Tibial artery (tissue), 4 donors: ENCODE data around the gene ESRRB.
"Not testable (repeated sequence)": the region's sequence is repeated elsewhere in the genome, so short reads cannot be mapped to it uniquely, and the experiment has no call there.

Experiments used
- DNase-seq, 2 donors: peaks; one replicate each; pipeline ENCODE4 v3.0.0-alpha.2; 2019
- H3K27ac ChIP-seq, 2 donors: fragments of 200-600 bp; sonication (generic) in 1 of 2; 1 replicate in 1 of 2; 2 replicates in 1 of 2; pipeline ENCODE4 v1.5.1; 2018 to 2019; ENCODE audit warnings: mild to moderate bottlenecking in 1 of 2
- H3K27me3 ChIP-seq, 2 donors: fragments of 200-600 bp; sonication (generic) in 1 of 2; one replicate each; pipeline versions ENCODE4 v1.5.1 to v1.6.0; 2016 to 2019
- H3K36me3 ChIP-seq, 3 donors: fragments of 200-600 bp; sonication (generic) in 2 of 3; one replicate each; pipeline ENCODE4 v1.5.1; 2016 to 2019; ENCODE audit warnings: mild to moderate bottlenecking in 2 of 3
- H3K4me1 ChIP-seq, 4 donors: fragments of 200-600 bp; sonication (generic) in 2 of 4; 1 replicate in 3 of 4; 2 replicates in 1 of 4; pipeline ENCODE4 v1.5.1; 2016 to 2019
- H3K4me3 ChIP-seq, 2 donors: fragments of 200-600 bp; sonication (generic) in 1 of 2; 1 replicate in 1 of 2; 2 replicates in 1 of 2; pipeline ENCODE4 v1.5.1; 2018 to 2019; ENCODE audit warnings: mild to moderate bottlenecking in 2 of 2
- H3K9me3 ChIP-seq, 3 donors: fragments of 200-600 bp; sonication (generic) in 1 of 3; one replicate each; pipeline ENCODE4 v1.5.1; 2016 to 2019
- CTCF ChIP-seq, 2 experiments: fragments of 200-600 bp in 1 of 2; fragments of 450-650 bp in 1 of 2; IDR thresholded peaks; one replicate each; pipeline ENCODE4 v1.5.1; 2017 to 2019; ENCODE audit warnings: antibody characterized with exemption in 2 of 2, mild to moderate bottlenecking in 1 of 2, moderate library complexity in 1 of 2
- intact Hi-C: fragments of 100-400 bp; cut with DNase I; formaldehyde crosslinking; loops from one replicate; pipeline ENCODE4 v1.15.0; 2023; ENCODE audit warnings: low total_unique reads

ESRRB gene

DNA sequence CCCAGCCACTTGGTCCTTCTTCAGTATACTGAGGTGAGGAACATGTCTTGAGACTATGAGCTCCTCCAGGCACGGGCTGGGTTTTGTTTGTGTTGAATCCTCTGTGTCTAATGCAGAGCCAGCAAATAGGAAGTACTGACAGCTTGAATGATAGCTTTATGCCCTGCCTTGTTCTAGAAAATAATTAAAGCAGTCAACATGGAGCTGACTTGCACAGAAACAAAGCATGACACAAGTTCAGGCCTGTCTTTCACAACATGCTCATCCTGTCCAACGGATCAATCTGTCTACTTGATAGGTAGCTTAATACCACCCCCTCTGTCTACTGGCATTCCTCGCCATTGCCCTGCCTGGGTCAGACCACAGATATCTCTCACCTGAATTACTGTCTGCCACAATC, 140.9 kb downstream of the ESRRB start:
- H3K4me3 ChIP-seq, result no peak overlapping the region
- H3K9me3 ChIP-seq, result no peaks in the 10 kb centered on the region
- no peaks in the 10 kb centered on the region for H3K4me1 ChIP-seq
- no peak for TF ChIP-seq CTCF (IDR thresholded peaks at IDR 0.05)
- no peaks in the 10 kb centered on the region for H3K36me3 ChIP-seq
- DNase-seq, result no peak
- no peak overlapping the region for H3K27ac ChIP-seq
- peaks cover 0 to 13% of the 10 kb centered on the region in 2 donors for H3K27me3 ChIP-seq
- intact Hi-C loops, result no loop called here

- no peak for TF ChIP-seq CTCF (IDR thresholded peaks at IDR 0.05)
- H3K4me3 ChIP-seq, result no peak overlapping the region
- peaks cover 0 to 13% of the 10 kb centered on the region in 2 donors for H3K27me3 ChIP-seq
- no peaks in the 10 kb centered on the region for H3K9me3 ChIP-seq
- no peak overlapping the region for H3K27ac ChIP-seq
- H3K4me1 ChIP-seq, result no peaks in the 10 kb centered on the region
- no peak for DNase-seq
- intact Hi-C loops, result no loop called here
- no peaks in the 10 kb centered on the region for H3K36me3 ChIP-seq
Measured at GRCh38 chr14:76518366-76518765, 142.4 kb downstream of the ESRRB start.

DNA sequence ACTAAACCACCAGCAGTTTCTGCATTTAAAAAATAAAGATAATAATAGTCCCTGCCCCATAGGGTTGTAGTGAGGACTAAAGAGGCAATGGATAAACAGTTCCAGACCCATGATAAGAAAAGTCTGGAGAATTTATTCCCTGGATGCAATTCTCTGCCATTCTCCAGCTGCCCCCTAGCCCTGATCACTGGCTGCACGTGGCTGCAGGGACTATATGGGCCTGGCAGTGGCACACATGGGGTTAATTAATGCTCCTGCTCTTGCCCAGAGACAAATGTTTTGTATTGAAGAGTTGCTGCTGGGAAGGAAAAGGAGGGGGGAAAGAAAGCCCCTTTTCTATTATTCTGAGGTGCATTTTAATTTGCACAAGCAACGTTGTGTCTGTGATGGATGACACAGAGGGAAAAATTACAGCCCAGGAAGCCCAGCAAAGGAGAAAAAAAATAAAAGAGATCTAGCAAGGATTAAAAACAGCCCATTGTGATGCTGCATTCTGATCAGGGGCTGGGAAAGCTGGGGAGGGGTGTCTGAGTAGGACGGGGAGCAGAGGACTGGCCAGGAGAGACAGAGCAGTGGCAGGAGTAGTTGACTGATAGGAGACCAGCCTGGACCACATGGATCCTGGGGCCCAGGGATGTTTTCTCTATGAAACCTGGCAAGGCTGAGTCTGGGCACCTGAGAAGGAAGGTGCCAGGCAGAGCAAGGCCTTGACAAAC, 149.3 kb downstream of the ESRRB start:
- TF ChIP-seq CTCF (IDR thresholded peaks at IDR 0.05), result no peak
- intact Hi-C loops, result no loop called here
- DNase-seq, result no peak
- no peak overlapping the region for H3K27ac ChIP-seq
- H3K4me3 ChIP-seq, result no peak overlapping the region
- H3K27me3 ChIP-seq, result peaks cover 0 to 6% of the 10 kb centered on the region in 2 donors
- no peaks in the 10 kb centered on the region for H3K36me3 ChIP-seq
- no peaks in the 10 kb centered on the region for H3K4me1 ChIP-seq
- H3K9me3 ChIP-seq, result no peaks in the 10 kb centered on the region

DNA sequence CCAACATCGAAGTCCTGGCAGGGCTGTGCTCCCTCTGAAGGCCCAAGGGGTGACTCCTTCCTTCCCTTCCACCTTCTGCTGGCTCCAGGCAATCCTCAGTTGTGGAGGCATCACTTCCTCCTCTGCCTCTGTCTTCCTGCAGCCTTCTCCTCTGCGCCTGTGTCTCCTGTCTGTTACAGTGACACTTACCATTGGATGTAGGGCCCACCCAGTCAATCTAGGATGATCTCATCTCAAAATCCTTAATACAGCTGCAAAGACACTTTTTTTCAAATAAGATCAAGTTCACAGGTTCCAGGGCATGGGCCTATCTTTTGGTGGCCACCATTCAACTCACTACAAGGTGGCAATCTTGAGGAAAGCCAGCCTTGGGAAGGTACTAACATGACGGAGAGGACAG, 155.1 kb downstream of the ESRRB start:
- H3K9me3 ChIP-seq, result no peaks in the 10 kb centered on the region
- no peak overlapping the region for H3K4me3 ChIP-seq
- intact Hi-C loops, result no loop called here
- no peak for TF ChIP-seq CTCF (IDR thresholded peaks at IDR 0.05)
- H3K27ac ChIP-seq, result no peak overlapping the region
- no peaks in the 10 kb centered on the region for H3K36me3 ChIP-seq
- H3K4me1 ChIP-seq, result no peaks in the 10 kb centered on the region
- DNase-seq, result no peak
- H3K27me3 ChIP-seq, result peaks cover 0 to 16% of the 10 kb centered on the region in 2 donors

DNA sequence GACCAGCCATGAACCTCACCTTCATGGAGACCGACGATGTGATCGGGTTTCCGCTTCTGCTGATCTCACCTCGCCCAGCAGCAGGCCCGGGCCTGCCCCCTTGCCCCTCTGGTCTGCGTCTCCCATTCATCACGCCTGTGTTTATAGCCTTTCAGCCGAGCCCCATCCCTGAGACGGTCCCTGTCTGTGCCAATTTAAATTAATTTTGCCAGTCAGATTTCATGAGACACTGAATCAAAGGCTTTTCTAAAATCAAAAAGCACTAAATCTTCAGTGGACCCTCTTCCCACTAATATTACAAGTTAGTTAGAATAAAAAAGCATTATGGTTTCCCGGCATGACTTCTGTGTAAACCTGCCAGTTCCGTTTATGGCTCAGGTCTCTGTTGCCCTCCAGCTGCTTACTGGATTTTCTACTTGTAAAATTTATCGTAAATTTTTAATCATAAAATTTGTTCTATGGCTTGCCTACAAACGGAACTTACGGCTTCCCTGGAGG, 155.9 kb downstream of the ESRRB start:
- H3K4me1 ChIP-seq, result no peaks in the 10 kb centered on the region

GRCh38 chr14:76536636-76537035, 160.7 kb downstream of the ESRRB start:
- H3K27me3 ChIP-seq, result peaks cover 0 to 18% of the 10 kb centered on the region in 2 donors
- DNase-seq, H3K9me3 ChIP-seq, H3K4me1 ChIP-seq, H3K27ac ChIP-seq, intact Hi-C loops, H3K36me3 ChIP-seq, H3K4me3 ChIP-seq: not testable (repeated sequence)

More for the DNA sequence above, 155.9 kb downstream of the ESRRB start:
- Histone ChIP-seq H3K27ac (no peak overlapping the region), H3K36me3 (no peaks in the 10 kb centered on the region), H3K4me3 (no peak overlapping the region), H3K27me3 (peaks cover 0 to 18% of the 10 kb centered on the region in 2 donors), H3K9me3 (no peaks in the 10 kb centered on the region)
- TF ChIP-seq CTCF (IDR thresholded peaks at IDR 0.05), result no peak
- DNase-seq, result no peak
- intact Hi-C loops, result no loop called here
